GM10266 (cell line): ENCODE results near the gene KDM4F.
"Not testable (repeated sequence)": the region's sequence is repeated elsewhere in the genome, so short reads cannot be mapped to it uniquely, and the experiment has no call there.

Experiments
- DNase-seq: peaks from one replicate; pipeline ENCODE4 v3.0.0; 2012; ENCODE audit errors: extremely low spot score
- CTCF ChIP-seq: IDR thresholded peaks from 2 replicates; pipeline ENCODE4 v1.5.1; 2012; ENCODE audit warnings: mild to moderate bottlenecking, low read depth; ENCODE audit not compliant: control insufficient read depth, insufficient read depth; ENCODE audit errors: missing control alignments

KDM4F gene

GRCh38 chr11:95049122-95049521 is at the start of gene KDM4F:
KDM4F (plus strand) TSS chr11:95049422.
- not testable (repeated sequence) for DNase-seq

GRCh38 chr11:95003716-95004115 is 45.5 kb upstream of the KDM4F start:
- no peak for DNase-seq
- no peak for TF ChIP-seq CTCF

GRCh38 chr11:95005642-95006041 is 43.6 kb upstream of the KDM4F start:
- no peak for DNase-seq
- TF ChIP-seq CTCF, result no peak

GRCh38 chr11:95011376-95011775 is 37.8 kb upstream of the KDM4F start:
- no peak for TF ChIP-seq CTCF
- DNase-seq, result no peak

GRCh38 chr11:95014184-95014821 is 34.9 kb upstream of the KDM4F start:
- TF ChIP-seq CTCF, result no peak
- DNase-seq, result no peak

- TF ChIP-seq CTCF, result no peak
- DNase-seq, result no peak
Observed at GRCh38 chr11:95016139-95016538, 33.1 kb upstream of the KDM4F start.

GRCh38 chr11:95021468-95021867 is 27.8 kb upstream of the KDM4F start:
- DNase-seq, result not testable (repeated sequence)

GRCh38 chr11:95024958-95025357 is 24.3 kb upstream of the KDM4F start, which contains the start of gene KDM4E:
KDM4E (plus strand) TSS chr11:95025258; CDS start chr11:95025558, 300 bp downstream.
- TF ChIP-seq CTCF, result no peak

GRCh38 chr11:95025594-95025993 is 23.6 kb upstream of the KDM4F start:
- not testable (repeated sequence) for DNase-seq

More at GRCh38 chr11:95024958-95025357, 24.3 kb upstream of the KDM4F start, which contains the start of gene KDM4E:
- no peak for DNase-seq
